ENCODE results near the gene UBE4B. TPM values are rescaled to one million over a fixed set of nuclear protein-coding genes. Genes with fewer than 3 reads are reported as not detected.
A peak's percentile ranks its signal among the peaks of the same experiment; 100 is the strongest.

Gene UBE4B
- total RNA-seq, 2 donors from 2014 or later: 62.7 to 73.3 TPM

- H3K9me3 Mint-ChIP-seq: peaks cover 2% of the 10 kb centered on the region
- peaks cover 28% of the 10 kb centered on the region for H3K36me3 Mint-ChIP-seq (ENCODE audit: low read depth)
- Histone ChIP-seq H3K4me1 (ENCODE audit: control insufficient read depth, insufficient read depth, low read length) (no peaks in the 10 kb centered on the region), H3K9ac (ENCODE audit: extremely low read depth, low read length, poor library complexity, severe bottlenecking) (no peak overlapping the region), H3K9me3 (ENCODE audit: control insufficient read depth, low read length) (no peaks in the 10 kb centered on the region), H3K27ac (ENCODE audit: low read depth, low read length) (no peak overlapping the region), H3K27me3 (ENCODE audit: control insufficient read depth, insufficient read depth, low read length, poor library complexity, severe bottlenecking) (no peaks in the 10 kb centered on the region), H3K4me3 (ENCODE audit: low read length) (no peak overlapping the region), H3K36me3 (ENCODE audit: control insufficient read depth, insufficient read depth, low read length) (peaks cover 8% of the 10 kb centered on the region)
- WGBS, 2 experiments (ENCODE audit: insufficient coverage in 1 of 2, insufficient read length in 1 of 2): 93 to 95% methylated on average over 5 of the region's 5 CpGs
- H3K27me3 Mint-ChIP-seq (ENCODE audit: insufficient read depth): no peaks in the 10 kb centered on the region
- DNase-seq: no peak
- TF ChIP-seq CTCF (conservative IDR thresholded peaks at IDR 0.05): no peak
- H3K4me1 Mint-ChIP-seq: no peaks in the 10 kb centered on the region
- H3K27ac Mint-ChIP-seq: peak overlapping the region; percentile 14
- no peak overlapping the region for H3K4me3 Mint-ChIP-seq
These were observed 42.3 kb downstream of the UBE4B start for GRCh38 chr1:10074852-10075730.

GRCh38 chr1:10075732-10076131 is 43.0 kb downstream of the UBE4B start:
- no peaks in the 10 kb centered on the region for H3K4me1 Mint-ChIP-seq
- H3K4me3 Mint-ChIP-seq: no peak overlapping the region
- H3K36me3 Mint-ChIP-seq (ENCODE audit: low read depth): peaks cover 31% of the 10 kb centered on the region
- no peak overlapping the region for H3K27ac ChIP-seq (ENCODE audit: low read depth, low read length)
- H3K9me3 ChIP-seq (ENCODE audit: control insufficient read depth, low read length): no peaks in the 10 kb centered on the region
- H3K4me1 ChIP-seq (ENCODE audit: control insufficient read depth, insufficient read depth, low read length): no peaks in the 10 kb centered on the region
- H3K27ac Mint-ChIP-seq: no peak overlapping the region
- no peaks in the 10 kb centered on the region for H3K27me3 Mint-ChIP-seq (ENCODE audit: insufficient read depth)
- no peak overlapping the region for H3K9ac ChIP-seq (ENCODE audit: extremely low read depth, low read length, poor library complexity, severe bottlenecking)
- H3K27me3 ChIP-seq (ENCODE audit: control insufficient read depth, insufficient read depth, low read length, poor library complexity, severe bottlenecking): no peaks in the 10 kb centered on the region
- peaks cover 2% of the 10 kb centered on the region for H3K9me3 Mint-ChIP-seq
- H3K4me3 ChIP-seq (ENCODE audit: low read length): no peak overlapping the region
- TF ChIP-seq CTCF (conservative IDR thresholded peaks at IDR 0.05): no peak
- no peak for DNase-seq
- WGBS, 2 experiments (ENCODE audit: insufficient coverage in 1 of 2, insufficient read length in 1 of 2): 96 to 97% methylated on average over 8 to 9 of the region's 9 CpGs
- peaks cover 14% of the 10 kb centered on the region for H3K36me3 ChIP-seq (ENCODE audit: control insufficient read depth, insufficient read depth, low read length)

- no peak for TF ChIP-seq CTCF (conservative IDR thresholded peaks at IDR 0.05)
- Mint-ChIP-seq H3K4me3 (no peak overlapping the region), H3K9me3 (peaks cover 2% of the 10 kb centered on the region), H3K4me1 (no peaks in the 10 kb centered on the region), H3K36me3 (ENCODE audit: low read depth) (peaks cover 35% of the 10 kb centered on the region), H3K27me3 (ENCODE audit: insufficient read depth) (no peaks in the 10 kb centered on the region), H3K27ac (no peak overlapping the region)
- DNase-seq: no peak
- H3K9me3 ChIP-seq (ENCODE audit: control insufficient read depth, low read length): no peaks in the 10 kb centered on the region
- no peak overlapping the region for H3K9ac ChIP-seq (ENCODE audit: extremely low read depth, low read length, poor library complexity, severe bottlenecking)
- peaks cover 14% of the 10 kb centered on the region for H3K36me3 ChIP-seq (ENCODE audit: control insufficient read depth, insufficient read depth, low read length)
- no peaks in the 10 kb centered on the region for H3K27me3 ChIP-seq (ENCODE audit: control insufficient read depth, insufficient read depth, low read length, poor library complexity, severe bottlenecking)
- 91 to 97% methylated on average over 3 to 4 of the region's 4 CpGs for WGBS, 2 experiments (ENCODE audit: insufficient coverage in 1 of 2, insufficient read length in 1 of 2)
- H3K27ac ChIP-seq (ENCODE audit: low read depth, low read length): no peak overlapping the region
- H3K4me3 ChIP-seq (ENCODE audit: low read length): no peak overlapping the region
- H3K4me1 ChIP-seq (ENCODE audit: control insufficient read depth, insufficient read depth, low read length): no peaks in the 10 kb centered on the region
These were observed 45.7 kb downstream of the UBE4B start for GRCh38 chr1:10078494-10078893.
